Measurements from ENCODE around the gene MYRIP.

DNA sequence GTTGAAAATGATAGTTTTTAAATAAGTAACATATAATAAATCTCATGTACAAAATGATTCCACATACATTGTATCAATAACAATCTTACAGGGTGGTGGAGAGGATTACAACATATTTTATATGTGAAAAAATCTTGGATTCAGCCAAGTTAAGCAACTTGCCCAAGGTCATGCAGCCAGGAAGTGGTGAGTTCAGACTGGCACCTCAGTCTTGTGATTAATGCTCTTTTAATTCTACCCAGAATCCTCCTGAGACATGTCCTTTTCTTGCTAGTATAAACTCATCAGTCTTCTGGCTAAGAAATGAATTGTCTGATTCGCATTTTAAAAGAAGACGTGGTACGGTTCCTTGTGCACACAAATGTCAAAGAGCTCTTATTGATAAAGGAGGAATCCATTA, 4.5 kb upstream of the MYRIP start:
- TF ChIP-seq CTCF (IDR thresholded peaks at IDR 0.05), result no peak
- TF ChIP-seq POLR2A (IDR thresholded peaks at IDR 0.05), result no peak

Data from thyroid gland (tissue), 4 donors.